HepG2 (cell line): ENCODE data around the gene CHAF1A. TPM values are rescaled to one million over a fixed set of nuclear protein-coding genes. Genes with fewer than 3 reads are reported as not detected.

Experiments used
- ATF3 ChIP-seq: sonication (generic); formaldehyde crosslinking; IDR thresholded peaks from 2 replicates; pipeline ENCODE4 v1.4.0; 2020; ENCODE audit warnings: missing genetic modification reagents
- JUN ChIP-seq: sonication (generic); formaldehyde crosslinking; IDR thresholded peaks from 2 replicates; pipeline ENCODE4 v1.4.0; 2020; ENCODE audit warnings: mild to moderate bottlenecking, missing genetic modification reagents
- MYNN ChIP-seq: sonication (generic); formaldehyde crosslinking; IDR thresholded peaks from 2 replicates; pipeline ENCODE4 v1.4.0; 2020; ENCODE audit warnings: mild to moderate bottlenecking, low read depth, missing genetic modification reagents
- PATZ1 ChIP-seq: sonication (generic); formaldehyde crosslinking; IDR thresholded peaks from 2 replicates; pipeline ENCODE4 v1.4.0; 2020; ENCODE audit warnings: missing genetic modification reagents
- RFX3 ChIP-seq: IDR thresholded peaks from 2 replicates; pipeline ENCODE4 v1.6.1; 2016; ENCODE audit warnings: missing biosample characterization, missing genetic modification reagents
- ZBTB42 ChIP-seq: sonication (generic); formaldehyde crosslinking; IDR thresholded peaks from 2 replicates; pipeline ENCODE4 v1.5.0; 2020; ENCODE audit warnings: mild to moderate bottlenecking, missing genetic modification reagents
- ZC3H13 ChIP-seq: sonication (generic); formaldehyde crosslinking; IDR thresholded peaks from 2 replicates; pipeline ENCODE4 v1.8.1; 2023; ENCODE audit warnings: mild to moderate bottlenecking, missing genetic modification reagents, moderate library complexity
- ZC3H4 ChIP-seq: sonication (generic); formaldehyde crosslinking; IDR thresholded peaks from 2 replicates; pipeline ENCODE4 v1.4.0; 2020; ENCODE audit warnings: missing genetic modification reagents, borderline replicate concordance
- ZNF260 ChIP-seq: sonication (generic); formaldehyde crosslinking; IDR thresholded peaks from 2 replicates; pipeline ENCODE4 v1.4.0; 2020; ENCODE audit warnings: missing genetic modification reagents, low read depth, mild to moderate bottlenecking, borderline replicate concordance
- ZNF543 ChIP-seq: sonication (generic); formaldehyde crosslinking; IDR thresholded peaks from 2 replicates; pipeline ENCODE4 v1.4.0; 2020; ENCODE audit warnings: mild to moderate bottlenecking, missing genetic modification reagents
- ZNF550 ChIP-seq: sonication (generic); formaldehyde crosslinking; IDR thresholded peaks from 2 replicates; pipeline ENCODE4 v1.4.0; 2020; ENCODE audit warnings: mild to moderate bottlenecking, missing genetic modification reagents, borderline replicate concordance
- ZNF746 ChIP-seq: sonication (generic); formaldehyde crosslinking; IDR thresholded peaks from 2 replicates; pipeline ENCODE4 v1.8.0; 2022; ENCODE audit warnings: mild to moderate bottlenecking, missing genetic modification reagents
- polyA plus RNA-seq, 8 experiments: library from polyadenylated mRNA; depleted of rRNA in 3 of 8; stranded (reverse) in 7 of 8; unstranded in 1 of 8; fragments of >200 nt; fragmentation: Illumina TruSeq in 4 of 8; extraction: Trizol in 4 of 8; gene quantifications; 2 replicates each; pipeline versions ENCODE4 v1.2.1 to v1.2.3, GENCODE V29; 2011 to 2016; ENCODE audit warnings: low read depth in 4 of 8, missing spikeins in 1 of 8, mixed read lengths in 1 of 8; ENCODE audit not compliant: insufficient read depth in 1 of 8
- total RNA-seq, 5 experiments: library from RNA; depleted of rRNA; stranded (reverse); fragments of >200 nt; fragmentation: Illumina TruSeq; extraction: Trizol; gene quantifications; 2 replicates each; pipeline ENCODE4 v1.2.3, GENCODE V29; 2016; ENCODE audit warnings: low read depth in 1 of 5
- TF ChIP-seq, protein P1 (sequence below): IDR thresholded peaks from 2 replicates; pipeline ENCODE4 v1.4.0; 2020; ENCODE audit warnings: mild to moderate bottlenecking, missing genetic modification reagents
- TF ChIP-seq, protein P2 (sequence below), 2 experiments: IDR thresholded peaks; 2 replicates each; pipeline ENCODE4 v1.6.1; 2011 to 2012; ENCODE audit warnings: low read length in 2 of 2, borderline replicate concordance in 1 of 2, low read depth in 1 of 2, mild to moderate bottlenecking in 1 of 2, moderate library complexity in 1 of 2

CHAF1A gene
- total and polyA plus RNA-seq, 2 of the 13 experiments (the other 11 are each of a cell fraction or from before 2014, with no cell fraction given): 11.0 to 34.8 TPM

DNA sequence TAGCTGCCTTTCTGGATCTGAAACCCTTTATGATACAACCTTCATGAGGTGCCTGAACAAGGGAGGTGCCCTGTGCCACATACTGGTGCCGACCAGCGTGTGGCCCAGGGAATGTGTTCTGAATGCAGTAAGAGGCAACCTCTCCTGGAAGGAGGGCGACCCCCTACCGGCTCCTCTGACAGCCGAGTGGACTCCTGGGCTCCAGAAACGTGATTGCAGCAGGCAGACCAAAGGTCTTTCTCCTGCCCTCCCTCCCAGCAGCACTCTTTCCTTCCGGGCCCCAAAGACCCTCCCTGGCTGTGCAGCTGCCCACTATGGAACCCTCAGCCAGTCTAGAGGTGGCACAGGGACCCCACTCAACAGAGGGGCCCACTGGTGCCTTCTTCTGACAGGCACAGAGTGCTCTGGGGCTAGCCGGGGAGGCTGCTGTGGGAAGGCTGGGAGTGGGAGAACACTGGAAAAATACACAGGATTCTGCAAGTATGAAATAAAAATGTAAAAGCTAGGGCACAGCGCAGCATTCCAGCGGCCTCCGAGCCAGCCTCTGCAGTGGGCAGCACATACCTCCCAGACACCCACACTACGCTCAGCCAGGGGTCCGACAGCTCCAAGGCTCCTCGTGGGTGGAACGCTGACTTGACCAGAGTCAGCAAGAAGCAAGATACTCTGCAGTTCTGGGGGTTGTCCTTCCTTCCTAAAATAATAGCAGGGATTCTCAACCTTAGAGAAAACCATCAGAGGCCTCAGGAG, 17.0 kb upstream of the CHAF1A start (continued):
- TF ChIP-seq, protein P1, sequence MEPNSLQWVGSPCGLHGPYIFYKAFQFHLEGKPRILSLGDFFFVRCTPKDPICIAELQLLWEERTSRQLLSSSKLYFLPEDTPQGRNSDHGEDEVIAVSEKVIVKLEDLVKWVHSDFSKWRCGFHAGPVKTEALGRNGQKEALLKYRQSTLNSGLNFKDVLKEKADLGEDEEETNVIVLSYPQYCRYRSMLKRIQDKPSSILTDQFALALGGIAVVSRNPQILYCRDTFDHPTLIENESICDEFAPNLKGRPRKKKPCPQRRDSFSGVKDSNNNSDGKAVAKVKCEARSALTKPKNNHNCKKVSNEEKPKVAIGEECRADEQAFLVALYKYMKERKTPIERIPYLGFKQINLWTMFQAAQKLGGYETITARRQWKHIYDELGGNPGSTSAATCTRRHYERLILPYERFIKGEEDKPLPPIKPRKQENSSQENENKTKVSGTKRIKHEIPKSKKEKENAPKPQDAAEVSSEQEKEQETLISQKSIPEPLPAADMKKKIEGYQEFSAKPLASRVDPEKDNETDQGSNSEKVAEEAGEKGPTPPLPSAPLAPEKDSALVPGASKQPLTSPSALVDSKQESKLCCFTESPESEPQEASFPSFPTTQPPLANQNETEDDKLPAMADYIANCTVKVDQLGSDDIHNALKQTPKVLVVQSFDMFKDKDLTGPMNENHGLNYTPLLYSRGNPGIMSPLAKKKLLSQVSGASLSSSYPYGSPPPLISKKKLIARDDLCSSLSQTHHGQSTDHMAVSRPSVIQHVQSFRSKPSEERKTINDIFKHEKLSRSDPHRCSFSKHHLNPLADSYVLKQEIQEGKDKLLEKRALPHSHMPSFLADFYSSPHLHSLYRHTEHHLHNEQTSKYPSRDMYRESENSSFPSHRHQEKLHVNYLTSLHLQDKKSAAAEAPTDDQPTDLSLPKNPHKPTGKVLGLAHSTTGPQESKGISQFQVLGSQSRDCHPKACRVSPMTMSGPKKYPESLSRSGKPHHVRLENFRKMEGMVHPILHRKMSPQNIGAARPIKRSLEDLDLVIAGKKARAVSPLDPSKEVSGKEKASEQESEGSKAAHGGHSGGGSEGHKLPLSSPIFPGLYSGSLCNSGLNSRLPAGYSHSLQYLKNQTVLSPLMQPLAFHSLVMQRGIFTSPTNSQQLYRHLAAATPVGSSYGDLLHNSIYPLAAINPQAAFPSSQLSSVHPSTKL (CRISPR knock-in tag): peak; percentile 50; the same call in 1 of the 2 replicates
- no peak for TF ChIP-seq RFX3 (CRISPR knock-in tag)
- TF ChIP-seq JUN (CRISPR knock-in tag): no peak
- no peak for TF ChIP-seq ZNF260 (CRISPR knock-in tag)
- no peak for TF ChIP-seq ZBTB42 (CRISPR knock-in tag)
- peak; percentile 88; the same call in 1 of the 2 replicates for TF ChIP-seq ZNF746 (CRISPR knock-in tag)
- no peak for TF ChIP-seq ZNF550 (CRISPR knock-in tag)
- no peak for TF ChIP-seq ZC3H13 (CRISPR knock-in tag)
- TF ChIP-seq MYNN (CRISPR knock-in tag): no peak
- TF ChIP-seq ATF3 (CRISPR knock-in tag): no peak
- TF ChIP-seq PATZ1 (CRISPR knock-in tag): peak; percentile 24; the same call in 1 of the 2 replicates
- no peak for TF ChIP-seq ZC3H4 (CRISPR knock-in tag)
- no peak for TF ChIP-seq ZNF543 (CRISPR knock-in tag)
- TF ChIP-seq, protein P2, sequence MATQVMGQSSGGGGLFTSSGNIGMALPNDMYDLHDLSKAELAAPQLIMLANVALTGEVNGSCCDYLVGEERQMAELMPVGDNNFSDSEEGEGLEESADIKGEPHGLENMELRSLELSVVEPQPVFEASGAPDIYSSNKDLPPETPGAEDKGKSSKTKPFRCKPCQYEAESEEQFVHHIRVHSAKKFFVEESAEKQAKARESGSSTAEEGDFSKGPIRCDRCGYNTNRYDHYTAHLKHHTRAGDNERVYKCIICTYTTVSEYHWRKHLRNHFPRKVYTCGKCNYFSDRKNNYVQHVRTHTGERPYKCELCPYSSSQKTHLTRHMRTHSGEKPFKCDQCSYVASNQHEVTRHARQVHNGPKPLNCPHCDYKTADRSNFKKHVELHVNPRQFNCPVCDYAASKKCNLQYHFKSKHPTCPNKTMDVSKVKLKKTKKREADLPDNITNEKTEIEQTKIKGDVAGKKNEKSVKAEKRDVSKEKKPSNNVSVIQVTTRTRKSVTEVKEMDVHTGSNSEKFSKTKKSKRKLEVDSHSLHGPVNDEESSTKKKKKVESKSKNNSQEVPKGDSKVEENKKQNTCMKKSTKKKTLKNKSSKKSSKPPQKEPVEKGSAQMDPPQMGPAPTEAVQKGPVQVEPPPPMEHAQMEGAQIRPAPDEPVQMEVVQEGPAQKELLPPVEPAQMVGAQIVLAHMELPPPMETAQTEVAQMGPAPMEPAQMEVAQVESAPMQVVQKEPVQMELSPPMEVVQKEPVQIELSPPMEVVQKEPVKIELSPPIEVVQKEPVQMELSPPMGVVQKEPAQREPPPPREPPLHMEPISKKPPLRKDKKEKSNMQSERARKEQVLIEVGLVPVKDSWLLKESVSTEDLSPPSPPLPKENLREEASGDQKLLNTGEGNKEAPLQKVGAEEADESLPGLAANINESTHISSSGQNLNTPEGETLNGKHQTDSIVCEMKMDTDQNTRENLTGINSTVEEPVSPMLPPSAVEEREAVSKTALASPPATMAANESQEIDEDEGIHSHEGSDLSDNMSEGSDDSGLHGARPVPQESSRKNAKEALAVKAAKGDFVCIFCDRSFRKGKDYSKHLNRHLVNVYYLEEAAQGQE (IDR thresholded peaks at IDR 0.05; ENCODE audit: borderline replicate concordance in 1 of 2, low read depth in 1 of 2, low read length in 2 of 2): no peak
